H1 (cell line): ENCODE measurements around the gene THBD. TPM values are rescaled to one million over a fixed set of nuclear protein-coding genes. Genes with fewer than 3 reads are reported as not detected.

ENCODE experiments used
- GABPA ChIP-seq: IDR thresholded peaks from 2 replicates; pipeline ENCODE4 v1.6.1; 2011; ENCODE audit warnings: mild to moderate bottlenecking, low read length, moderate library complexity, borderline replicate concordance; ENCODE audit not compliant: insufficient read depth
- polyA plus RNA-seq, 7 experiments: library from polyadenylated mRNA; depleted of rRNA in 3 of 7; stranded (reverse) in 5 of 7; unstranded in 2 of 7; fragments of >200 nt in 5 of 7; fragments of 200-250 nt in 2 of 7; gene quantifications; 1 replicate in 5 of 7; 2 replicates in 1 of 7; 4 replicates in 1 of 7; pipeline versions ENCODE4 v1.2.1 to v1.2.3, GENCODE V29; 2011 to 2013; ENCODE audit warnings: missing spikeins in 2 of 7, mixed read lengths in 2 of 7
- total RNA-seq: library from RNA; stranded (reverse); fragmentation: NEBNext Ultra II Directional; extraction: Animal tissue kit (Norgen Biotek cat#: 25700); gene quantifications from 2 replicates; pipeline ENCODE4 v1.2.1, GENCODE V29; 2021
- TF ChIP-seq, protein P1 (sequence below): IDR thresholded peaks from 2 replicates; pipeline ENCODE4 v1.6.1; 2012; ENCODE audit warnings: inconsistent platforms

THBD gene
- total and polyA plus RNA-seq, 2 of the 8 experiments (the other 6 are each of a cell fraction or from before 2014, with no cell fraction given): 0.21 to 0.43 TPM

DNA sequence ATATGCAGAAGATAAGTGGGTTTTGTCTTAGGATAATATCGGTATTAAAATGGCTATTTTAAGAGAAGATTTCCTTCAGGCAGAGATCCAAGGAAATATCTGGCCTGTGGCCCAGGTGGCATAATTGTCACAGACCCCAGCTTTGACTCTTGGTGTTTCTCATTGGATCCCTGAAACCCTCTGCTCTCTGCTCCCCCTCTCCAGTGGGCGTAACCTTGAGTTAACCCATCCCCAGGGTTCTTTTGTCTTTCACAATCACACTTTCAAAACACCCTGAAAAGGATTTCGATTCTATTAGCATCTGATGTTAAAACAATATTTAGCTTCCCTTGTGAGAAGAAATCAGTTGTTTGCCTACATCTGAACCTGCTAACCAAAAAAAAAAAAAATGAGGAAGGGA lies 7.2 kb downstream of the THBD start (continued):
- TF ChIP-seq GABPA: no peak
- TF ChIP-seq, protein P1, sequence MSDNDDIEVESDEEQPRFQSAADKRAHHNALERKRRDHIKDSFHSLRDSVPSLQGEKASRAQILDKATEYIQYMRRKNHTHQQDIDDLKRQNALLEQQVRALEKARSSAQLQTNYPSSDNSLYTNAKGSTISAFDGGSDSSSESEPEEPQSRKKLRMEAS: no peak
